ENCODE measurements around the gene MIPOL1.

MIPOL1 gene

DNA sequence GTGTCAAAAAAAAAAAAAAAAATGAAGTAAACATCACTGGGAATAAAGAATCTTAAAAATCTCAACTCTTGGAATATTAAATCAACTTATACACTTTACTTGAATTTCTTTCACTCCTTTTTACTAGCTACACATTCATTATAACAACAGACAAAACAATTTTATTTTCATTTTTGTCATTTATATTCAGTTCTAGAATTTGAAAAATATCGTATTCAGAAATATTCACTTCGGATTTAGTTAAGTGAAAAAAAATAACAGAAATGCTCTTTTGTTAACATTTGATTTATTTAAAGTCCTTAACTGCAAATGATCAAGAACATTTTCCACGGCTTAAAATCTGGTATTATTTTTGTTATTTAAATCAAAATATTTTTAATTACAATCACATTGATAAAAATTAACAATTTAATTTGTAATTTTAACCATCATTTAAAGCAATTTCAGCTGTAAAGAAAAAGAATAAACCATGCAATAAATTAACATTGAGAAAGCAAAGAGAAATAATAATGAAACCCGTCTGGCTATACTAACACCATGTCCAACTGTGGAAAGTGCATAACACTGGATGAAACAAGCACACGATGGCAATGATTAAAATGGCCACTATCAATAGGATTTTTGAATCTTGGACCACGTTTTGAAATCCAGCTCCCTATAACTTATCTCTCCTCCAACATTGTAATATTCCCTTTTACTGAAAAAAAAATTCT is 392.1 kb downstream of the MIPOL1 start:
- DNase-seq = no peak

GRCh38 chr14:37590428-37591139 is 392.8 kb downstream of the MIPOL1 start:
- DNase-seq = no peak

DNA sequence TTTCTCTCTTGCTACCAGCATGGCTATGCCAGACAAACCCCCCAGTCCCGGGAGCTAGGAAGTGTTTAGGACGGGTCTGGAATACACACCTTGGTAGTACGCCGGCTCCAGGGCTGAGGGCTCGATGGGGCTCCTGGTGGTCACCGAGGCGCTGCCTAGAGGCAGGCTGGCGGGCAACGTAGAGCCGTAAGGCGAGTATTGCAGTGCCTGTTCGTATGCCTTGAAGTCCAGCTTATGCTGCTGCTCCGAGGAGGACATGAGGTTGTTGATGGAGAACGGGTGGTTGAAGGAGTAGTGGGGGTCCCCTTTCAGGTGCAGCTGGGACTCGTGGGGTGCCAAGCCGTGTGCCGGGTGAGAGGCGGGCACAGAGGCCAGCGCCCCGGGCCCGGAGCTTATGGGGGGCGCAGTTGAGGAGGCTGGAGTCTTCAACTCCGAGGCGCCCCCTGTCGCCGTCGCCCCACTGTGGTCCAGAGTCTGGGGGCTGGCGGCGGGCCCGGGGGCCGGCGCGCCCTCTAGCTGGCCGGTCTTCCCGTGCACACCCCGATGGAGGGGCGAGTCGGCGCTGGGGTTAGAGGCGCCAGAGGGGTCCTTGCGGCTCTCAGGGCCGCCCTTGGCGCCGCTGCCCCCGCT is 393.7 kb downstream of the MIPOL1 start:
- DNase-seq = no peak

- DNase-seq = no peak
These were observed 394.3 kb downstream of the MIPOL1 start for GRCh38 chr14:37591941-37592481.

DNA sequence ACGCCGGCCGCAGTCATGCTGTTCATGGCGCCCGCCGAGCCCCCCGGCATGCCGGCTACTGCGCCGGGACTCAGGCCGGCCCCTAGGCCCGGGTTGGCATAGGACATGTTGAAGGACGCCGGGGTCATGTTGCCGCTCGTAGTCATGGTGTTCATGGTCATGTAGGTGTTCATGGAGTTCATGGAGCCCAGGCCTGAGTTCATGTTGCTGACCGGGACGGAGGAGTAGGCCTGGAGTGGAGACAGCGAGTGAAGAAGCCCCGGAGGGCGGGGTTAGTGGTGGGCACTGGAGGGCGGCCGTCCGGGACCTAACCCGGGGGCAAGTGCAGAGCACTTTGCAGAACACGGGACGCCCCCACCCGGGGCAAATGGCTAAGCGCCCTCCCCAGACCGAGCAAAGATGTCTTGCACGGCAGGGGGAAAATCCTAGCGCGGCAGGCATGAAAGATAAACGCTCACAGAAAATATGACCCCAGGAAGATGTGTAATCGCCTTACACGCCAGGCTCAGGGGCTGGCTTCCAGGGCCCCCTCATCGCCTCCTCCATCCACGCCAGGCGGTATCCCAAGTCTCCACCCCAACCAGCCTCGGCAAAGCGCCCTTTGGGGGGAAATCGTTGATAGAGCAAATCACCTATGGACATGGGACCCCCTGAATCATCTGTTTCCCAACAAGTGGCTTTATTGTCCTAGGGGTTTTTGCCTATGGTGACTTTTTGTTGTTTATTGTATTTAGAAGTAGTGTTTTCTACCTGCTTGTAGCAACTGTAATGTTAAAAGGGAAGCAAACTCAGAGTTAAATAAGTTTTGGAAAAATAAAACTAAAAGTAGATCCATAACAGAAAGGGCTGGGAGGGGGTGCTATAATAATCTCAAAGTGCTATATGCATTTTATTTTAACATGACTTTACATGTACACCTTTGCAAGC is 395.0 kb downstream of the MIPOL1 start:
- DNase-seq = no peak

DNA sequence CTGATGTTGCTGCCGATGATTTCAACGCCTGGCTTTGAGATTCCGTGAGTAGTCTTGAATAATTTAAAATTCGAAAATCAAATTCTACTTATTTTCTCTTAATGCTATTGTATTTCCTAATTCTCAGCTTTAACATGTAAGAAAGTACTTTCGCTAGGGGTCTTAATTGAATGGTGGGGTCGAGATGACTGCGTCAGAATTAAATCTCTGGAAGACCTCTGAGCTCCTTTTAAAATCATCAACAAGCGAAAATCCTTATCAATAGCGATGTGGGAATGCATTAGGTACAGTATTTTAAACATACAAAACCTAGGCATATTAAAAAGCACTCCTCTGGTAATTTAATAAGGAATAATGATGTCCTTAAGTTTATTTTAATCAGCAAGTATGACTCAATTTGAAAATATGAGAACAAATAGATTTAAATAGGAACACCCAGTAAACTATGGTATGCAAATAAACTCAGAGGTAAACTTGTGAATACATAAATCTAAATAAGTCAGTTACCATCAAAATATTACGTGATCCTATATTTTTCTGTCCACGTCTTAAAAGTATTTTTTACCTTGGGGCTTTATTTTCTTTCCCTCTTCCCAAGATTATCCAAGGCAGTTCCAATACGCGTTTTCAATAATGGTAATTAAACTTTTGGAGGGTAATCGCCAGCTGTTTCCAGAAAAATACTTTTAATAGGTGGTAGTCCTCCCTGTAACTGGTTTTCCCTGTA is 395.9 kb downstream of the MIPOL1 start:
- no peak for DNase-seq

GRCh38 chr14:37594238-37594970 is 396.7 kb downstream of the MIPOL1 start:
- DNase-seq = peak; percentile 31

GRCh38 chr14:37594971-37595808 is 397.5 kb downstream of the MIPOL1 start, which contains the start of the genes FOXA1 and TTC6:
Gene FOXA1 (minus strand): TSS chr14:37595249. CDS start chr14:37594972, 277 bp downstream.
Gene TTC6 (plus strand): TSS chr14:37595629. CDS start chr14:37622065, 26,436 bp downstream.
- DNase-seq = peak; percentile 48

DNA sequence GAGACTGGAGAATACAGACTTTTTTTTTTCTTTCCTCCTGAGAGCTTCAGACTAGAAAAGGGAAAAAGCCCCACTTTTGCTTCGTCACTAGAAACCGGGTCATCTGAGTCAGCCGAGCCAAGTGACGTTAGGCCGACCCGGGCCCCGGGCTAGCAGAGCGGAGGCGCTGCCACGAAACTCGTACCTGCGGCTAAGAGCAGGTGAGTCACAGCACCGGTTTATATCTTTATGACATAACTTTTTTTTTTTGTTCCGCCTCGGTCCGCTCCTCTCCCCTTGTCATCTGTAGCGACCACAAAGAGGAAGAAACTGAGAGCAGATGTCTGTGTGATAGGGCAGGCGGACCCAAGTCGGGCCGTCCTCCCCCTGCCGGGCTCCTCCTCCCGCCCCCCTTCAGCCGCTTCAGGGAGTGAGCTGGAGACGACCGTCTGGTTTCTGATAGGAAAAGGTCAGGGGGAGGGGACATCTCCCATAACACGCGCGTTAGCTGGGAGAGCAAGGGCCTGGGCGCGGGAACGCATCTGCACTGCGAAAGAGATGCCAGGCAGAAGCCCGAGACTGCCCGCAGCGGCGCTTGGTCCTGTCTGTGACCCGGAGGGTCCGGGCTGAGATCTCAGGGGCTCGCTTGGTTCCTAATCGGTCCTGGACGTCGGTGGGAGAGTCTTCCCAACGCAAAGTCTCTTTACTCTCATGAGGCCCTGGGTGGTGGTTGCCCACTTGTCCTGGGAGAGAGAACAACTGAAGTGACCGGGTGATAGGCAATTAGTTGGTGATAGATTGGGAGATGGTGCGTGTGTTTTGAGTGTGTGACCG is 398.3 kb downstream of the MIPOL1 start:
- peak; percentile 75 for DNase-seq

DNA sequence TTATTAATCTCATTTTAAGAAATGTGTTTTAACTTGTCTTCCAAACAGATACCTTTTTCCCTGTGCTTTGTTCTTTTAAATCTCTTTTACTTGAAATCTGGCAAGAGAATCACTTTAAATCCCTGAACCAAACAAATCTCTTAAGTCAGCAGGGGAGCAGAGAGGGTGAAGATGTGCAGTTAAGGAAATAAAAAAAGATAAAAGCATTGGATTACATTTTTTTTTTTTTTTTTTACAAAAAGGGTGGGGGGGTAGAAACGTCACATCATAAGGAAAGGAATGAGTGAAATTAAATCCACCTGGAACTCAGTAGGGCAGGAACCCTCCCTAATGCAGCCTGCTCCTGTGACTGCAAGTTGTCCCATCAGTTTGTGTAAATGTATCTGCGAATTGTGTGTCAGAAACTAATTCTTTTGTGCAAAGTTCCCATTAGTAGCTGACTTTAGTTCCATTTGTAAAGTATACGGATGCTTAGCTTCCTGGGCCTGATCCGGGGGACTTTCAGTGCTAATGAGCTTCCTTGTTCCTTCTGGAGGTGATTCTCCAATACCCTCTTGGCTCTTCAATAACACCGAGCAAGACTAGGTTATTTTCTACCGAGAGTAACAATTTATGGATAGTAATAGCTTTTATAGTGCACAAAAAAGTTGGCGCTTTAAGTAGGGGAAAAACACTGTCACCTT is 399.2 kb downstream of the MIPOL1 start:
- DNase-seq = no peak

DNA sequence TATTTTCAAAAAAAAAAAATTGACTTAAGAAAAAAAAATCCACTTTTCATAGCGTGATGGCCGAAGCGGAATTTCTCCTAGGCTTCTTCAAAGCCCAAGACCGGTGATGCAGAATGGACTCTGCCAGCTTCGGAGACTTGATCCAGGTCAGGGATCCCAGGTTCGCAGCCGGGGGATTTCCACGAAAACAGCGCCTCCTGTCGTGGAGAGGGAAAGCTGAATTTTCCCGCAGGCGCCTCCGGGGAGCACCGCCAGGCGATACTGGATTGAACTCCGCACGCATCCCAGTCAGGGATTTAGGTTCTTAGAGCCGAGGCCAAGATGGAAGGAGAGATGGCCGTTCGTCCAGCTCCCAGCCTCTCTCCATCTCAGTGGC is 399.8 kb downstream of the MIPOL1 start:
- no peak for DNase-seq

- no peak for DNase-seq
These were observed 400.4 kb downstream of the MIPOL1 start for GRCh38 chr14:37597914-37598746.

DNA sequence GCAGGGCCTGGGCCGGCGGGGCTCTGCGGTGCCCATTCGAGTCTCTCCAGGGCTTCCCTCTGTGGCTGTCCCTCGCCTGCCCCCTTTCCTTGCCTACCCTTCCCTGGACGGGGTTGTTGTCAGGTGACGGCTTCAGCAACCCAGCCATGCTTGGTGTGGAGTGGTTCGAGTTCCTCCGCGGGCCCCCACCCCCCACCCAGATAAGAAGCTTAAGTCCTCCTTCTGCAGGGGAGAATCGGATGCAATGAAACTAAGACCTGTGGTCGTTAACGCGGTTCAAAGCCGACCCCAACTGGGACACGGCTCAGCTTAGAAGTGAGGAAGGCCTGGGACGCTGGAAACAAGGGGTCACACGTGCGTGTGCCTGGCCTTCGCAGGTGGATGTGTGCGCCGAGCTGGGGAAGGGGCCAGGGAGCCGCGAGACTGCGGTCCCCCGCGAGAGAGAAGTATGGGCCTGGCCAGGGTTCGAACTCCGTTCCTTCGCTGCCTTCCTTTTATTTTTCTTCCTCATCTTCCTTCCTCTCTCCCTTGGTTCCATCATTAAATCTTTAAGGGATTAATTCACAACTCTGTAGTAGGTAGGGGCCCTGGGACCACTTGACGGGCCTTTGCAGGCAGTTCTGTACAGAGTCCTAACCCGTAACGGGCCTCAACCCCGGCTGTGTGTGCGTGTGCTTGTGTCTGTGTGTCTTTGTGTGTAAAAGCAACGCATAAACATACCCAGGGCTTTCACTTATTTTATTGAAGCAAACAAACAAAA is 401.2 kb downstream of the MIPOL1 start:
- no peak for DNase-seq

DNA sequence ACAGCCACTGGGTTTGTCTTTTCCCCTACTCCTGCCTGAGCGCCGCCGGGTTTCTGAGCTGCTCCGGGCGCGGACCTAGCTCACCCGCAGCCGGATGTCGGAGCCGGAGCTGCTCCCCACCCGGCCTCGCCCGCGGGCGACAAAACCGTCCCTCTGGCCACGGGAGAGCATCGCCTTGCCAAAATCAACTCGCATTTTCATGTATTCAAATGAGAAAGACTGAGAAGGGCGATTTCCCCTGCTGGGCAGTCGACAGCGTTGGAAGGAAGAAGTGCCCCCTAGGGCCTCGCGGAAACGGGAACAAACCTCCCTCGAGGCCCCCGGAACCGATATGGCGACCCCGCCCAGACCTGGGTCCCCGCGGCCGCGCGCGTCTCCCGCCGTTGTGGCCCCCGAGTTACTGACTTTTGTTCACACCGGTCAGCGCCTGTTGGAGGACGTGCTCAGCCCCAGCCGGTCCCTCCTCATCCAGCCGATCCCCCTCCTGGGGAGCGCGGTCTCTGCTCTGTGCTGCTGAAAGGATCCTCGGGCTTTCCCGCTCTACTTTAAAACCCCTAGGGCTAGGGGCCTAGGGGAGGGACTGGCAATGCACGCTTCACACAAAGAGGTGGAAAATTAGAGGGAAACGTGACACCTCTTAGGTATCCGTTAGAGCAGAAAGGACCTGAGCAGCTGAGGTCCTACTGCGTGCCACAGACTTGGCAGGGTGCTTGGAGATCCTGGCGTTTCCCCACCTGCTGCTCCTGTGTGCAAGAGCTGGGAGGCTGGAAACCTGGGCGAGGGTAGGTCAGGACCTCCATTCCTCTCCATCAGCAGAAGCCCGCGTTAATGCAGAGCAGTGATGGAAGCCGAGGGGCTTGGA is 402.0 kb downstream of the MIPOL1 start:
- DNase-seq = no peak

GRCh38 chr14:37600880-37601741 is 403.4 kb downstream of the MIPOL1 start:
- no peak for DNase-seq

Data from NCI-H1436 treated with DMSO at 0.1 percent for 48 hours (cell line).